NK-92 treated with Interleukin-12 subunit alpha and Interleukin-12 subunit beta, amount 100 ng/mL, for 24 hours (cell line): ENCODE results near the gene NFIB.

ENCODE experiments used
- DNase-seq: peaks from one replicate; lab custom pipeline; 2025; lab: John Stamatoyannopoulos, UW

Gene NFIB

DNA sequence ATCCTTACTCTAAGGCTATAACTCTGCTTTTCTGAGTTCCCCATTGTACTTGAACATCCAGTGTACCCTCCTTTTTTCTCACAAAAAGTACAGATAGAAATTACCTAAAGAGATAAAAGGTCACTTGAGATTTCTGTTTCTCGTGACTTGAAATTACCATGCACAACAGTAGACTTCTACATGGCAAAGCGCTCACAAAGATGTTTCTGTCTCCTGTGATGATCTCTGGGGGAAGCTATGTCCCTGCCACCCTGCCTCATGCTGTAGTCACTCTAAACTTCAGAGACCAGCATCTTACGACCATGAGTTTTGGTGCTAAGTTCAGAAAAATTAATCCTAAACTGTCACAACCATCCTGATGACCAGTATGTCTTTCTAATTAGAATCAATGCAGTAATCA is 36.2 kb downstream of the NFIB start:
- no peak for DNase-seq

DNA sequence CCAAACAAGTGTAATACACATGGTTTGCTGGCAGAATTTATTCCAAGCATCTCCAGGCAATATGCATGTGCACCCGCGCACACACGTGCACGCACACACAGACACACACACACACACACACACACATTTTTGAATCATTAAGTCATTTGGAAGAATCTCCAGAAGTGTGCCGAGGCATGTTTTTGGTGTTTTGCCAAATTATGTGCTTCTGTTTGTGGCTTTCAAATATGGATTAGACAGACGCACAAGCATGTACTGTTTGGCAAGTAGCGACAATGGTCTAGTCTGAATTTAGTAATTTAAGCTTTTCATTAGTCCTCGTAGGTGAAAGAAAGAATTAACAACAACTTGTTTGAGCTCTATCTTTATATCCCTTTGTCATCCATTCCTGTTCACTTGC is 36.7 kb downstream of the NFIB start:
- no peak for DNase-seq

DNA sequence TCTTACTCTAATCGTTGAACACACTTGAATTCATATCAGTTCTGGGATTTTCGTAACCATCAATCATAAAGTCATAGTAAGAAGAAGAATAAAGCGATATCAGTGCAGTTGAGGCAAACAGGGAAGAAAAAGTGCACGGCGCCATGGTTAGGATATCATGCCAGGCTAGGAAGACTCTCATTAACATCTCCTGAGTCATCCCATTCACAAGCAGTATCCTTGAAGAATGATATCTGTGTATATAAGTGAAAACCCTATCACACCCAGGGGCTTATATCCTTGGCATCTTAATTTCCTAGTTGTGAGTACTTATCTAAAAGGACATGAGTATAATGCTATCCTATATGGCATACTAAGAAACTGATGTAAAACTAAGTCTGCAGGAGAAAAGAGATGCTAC is 38.6 kb downstream of the NFIB start:
- DNase-seq: no peak

DNA sequence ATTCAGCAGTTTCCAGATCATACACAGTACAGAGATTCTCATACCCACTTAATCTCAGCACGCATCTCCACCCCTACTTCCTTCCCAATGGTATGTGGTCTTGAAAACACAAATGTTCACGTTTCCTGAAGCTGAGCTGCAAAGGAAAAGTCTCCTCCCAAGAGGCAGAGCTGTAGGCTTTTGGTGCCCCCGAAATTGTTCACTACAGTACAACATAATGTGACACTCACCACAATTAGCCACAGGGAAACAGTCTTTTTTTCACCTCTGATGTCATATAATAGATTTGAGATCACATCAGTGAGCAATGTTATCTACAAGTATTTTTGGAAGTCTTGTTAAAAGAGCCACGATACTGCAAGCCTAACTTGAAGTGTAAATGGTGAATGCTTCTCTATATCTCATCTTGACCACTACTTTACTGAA is 40.2 kb downstream of the NFIB start:
- no peak for DNase-seq

DNA sequence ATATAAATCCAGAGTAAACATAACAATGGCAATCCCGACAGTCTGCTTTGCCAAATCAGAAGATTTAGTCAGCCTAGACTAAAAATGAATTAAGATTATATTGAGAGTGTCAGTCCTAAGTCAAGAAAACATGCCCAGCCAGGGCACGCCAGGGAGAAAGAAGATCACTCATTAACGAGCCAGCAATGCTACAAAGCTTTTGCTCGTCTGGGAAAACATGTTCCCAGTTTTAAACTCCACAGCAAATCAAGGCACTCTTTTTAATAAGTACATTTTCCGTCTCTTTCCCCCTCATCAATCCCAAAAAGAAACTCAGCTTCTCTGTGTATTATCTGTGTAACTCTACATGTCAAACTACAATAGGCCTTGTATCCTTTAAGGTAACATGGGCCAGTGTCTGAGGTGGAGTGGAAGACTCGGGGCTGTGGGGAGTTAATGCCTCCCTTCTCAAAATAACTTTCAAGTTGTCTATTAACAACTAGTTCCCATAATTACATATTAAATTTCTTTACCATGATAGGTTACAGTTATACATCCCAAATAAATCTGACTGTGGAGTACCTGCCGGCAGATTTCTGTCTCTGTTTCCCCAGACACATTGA is 40.9 kb downstream of the NFIB start:
- no peak for DNase-seq

DNA sequence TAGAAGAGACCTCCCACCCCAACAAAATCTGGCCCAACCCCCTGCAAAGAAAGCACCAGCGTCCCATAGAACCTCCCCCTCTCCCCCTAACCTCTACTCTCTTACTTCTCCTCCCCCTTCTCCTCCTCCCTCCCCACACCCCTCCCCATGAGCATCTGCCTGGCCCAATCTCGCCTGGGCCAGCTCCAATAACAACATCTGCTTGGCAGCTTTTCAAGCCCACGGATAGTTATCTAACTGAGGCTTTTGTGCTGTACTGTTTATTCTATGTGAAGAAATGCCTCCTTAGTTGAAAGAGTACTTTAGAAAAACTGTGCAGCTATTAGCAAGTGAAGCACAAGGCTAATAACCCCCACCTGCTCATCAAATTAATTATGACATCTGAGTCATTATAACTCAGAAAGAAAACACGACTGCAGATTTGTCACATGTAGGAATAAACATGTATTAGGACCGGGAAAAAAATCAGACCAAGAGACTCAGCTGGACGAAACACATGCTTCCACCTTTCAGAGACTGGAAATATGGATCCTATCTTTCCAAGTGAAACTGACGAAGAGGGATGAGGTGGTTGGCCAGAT is 42.8 kb downstream of the NFIB start:
- no peak for DNase-seq

DNA sequence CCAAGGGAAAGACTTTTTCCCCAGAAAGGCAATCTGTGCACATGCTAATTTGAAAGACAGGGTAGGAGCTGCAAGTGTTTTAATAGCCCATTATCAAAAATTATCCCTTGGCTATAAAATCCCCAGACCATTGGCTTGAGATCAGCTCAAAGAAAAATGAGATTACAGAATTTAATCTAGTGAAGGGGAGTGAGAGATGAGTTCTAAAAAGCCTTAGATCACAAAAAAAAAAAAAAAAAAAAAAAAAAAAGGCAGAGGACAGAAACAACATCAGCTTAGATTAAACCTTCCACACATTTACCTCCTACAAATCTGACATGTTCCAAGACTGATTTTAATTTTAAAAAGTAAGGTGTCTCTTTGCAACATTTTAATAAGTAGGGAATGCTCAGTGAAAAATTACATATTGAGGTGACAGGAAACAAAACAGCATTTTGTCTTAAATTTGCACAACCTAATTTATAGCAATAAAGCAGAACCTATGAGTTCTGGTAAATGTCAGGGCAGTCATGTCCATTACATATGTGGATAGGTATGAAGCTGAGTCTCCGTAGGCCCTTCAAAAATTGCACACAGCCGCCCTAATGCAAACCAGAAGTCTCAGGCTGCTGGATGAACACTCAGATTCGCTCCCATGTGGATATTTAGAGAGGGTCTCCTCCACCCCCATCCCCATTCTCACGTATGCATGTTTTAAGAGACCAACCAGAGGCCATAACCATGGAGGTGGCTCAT is 43.4 kb downstream of the NFIB start:
- DNase-seq: no peak

DNA sequence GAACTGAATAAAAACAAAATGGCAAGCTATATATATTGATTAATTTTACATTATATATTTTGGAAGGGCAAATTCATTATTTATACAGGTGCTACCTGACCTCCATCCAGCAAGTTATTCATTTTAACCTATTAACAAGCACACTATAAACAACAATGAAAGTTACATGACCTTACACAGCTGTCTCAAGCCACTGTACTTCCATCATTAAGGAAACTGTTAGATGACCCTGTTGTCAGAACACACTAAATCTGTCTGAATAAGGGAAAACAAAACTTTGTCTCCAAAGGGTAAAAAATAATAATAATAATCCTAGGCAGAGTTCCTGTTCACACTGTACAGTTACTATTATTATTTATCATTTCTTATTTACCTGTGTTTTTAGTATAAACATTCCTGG is 44.0 kb downstream of the NFIB start:
- DNase-seq: no peak

DNA sequence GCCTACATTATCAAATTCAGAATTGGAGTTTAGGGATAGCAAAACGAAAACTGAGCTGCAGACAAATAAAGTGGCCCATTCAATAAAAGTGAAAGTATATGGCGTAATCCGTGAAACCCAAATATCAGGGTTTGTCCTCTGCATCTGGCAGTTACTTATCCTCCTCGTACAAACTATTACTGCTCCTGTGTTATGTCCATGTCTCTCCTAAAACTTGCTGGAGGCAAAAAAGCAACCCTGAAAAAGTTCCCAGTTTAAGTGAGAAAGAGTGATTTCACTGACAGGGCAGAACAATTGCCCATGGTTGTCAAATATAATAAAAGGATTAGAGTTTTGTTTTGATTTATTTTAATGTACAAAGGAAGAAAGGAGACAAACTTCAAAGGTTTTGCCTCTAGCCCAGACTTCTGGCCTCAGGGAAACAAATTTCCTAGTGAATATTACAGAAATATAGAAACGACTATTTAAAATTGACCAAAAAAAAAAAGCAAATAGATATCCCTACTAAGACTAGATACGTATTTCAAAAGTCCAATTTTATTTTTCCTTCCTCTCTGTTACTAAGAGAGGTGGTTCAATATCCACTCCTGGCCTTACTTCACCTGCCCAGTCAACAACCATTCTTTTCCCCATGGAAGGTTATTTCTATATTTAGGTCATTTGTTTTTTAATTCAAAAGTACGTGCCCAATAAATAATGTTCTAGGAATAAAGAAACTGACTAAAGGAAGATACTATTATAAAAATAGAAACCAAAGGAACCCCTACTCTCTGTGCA is 50.0 kb downstream of the NFIB start:
- DNase-seq: no peak

DNA sequence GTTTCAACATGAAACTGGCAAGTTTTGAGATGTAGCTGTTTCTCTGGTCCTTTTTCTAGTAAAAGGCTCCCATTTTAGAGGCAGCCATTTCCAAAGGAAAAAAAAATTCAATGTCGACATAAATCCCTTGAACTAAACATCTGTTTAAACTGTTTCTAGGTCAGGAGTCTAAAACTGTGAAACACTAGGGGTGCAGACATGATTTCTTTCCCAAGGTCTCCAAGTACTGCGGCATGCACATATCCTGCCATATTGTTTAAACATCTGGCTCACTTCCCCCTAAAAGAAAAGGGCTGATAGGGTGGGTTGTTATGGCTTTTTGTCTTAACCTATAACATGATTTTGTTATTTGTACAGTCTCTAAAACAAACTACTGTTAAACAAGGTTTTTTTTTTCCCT is 51.1 kb downstream of the NFIB start:
- no peak for DNase-seq

DNA sequence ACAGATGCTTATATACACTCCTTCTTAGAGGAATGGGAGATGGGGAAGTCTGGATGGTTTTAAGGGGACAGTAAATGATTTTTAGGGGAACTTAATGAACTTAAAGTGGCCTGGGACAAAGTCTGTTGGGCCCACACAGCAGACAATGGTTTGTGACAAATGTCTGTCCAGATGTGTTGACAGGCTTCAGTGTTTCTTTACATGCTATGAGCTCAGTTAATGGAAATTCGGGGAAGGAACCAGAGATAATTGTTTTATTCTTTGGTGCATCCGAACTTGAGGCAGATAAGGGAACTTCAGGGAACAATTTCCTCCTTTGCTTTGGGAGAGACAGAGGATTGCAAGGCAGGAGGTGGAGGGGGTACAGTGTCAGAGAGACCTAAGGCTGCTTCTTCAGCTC is 52.3 kb downstream of the NFIB start:
- no peak for DNase-seq

DNA sequence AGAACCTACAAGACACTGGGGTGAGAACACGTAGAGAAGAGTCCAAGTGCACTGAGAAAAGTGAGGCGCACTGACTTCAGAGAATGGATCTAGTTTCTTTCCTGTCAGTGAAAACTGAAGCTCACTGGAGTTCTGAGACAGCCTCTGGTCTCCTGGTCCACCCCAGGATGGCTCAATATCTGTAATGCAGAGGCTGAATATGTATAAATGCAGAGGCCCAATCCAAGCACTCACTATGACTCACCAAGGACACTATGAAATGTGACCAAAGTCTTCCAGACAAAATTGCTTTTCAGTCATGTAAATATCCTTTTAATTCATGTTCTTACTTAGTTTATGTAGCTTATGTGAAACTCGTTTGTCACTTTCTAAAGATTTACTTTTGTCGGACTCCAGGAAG is 53.8 kb downstream of the NFIB start:
- no peak for DNase-seq

DNA sequence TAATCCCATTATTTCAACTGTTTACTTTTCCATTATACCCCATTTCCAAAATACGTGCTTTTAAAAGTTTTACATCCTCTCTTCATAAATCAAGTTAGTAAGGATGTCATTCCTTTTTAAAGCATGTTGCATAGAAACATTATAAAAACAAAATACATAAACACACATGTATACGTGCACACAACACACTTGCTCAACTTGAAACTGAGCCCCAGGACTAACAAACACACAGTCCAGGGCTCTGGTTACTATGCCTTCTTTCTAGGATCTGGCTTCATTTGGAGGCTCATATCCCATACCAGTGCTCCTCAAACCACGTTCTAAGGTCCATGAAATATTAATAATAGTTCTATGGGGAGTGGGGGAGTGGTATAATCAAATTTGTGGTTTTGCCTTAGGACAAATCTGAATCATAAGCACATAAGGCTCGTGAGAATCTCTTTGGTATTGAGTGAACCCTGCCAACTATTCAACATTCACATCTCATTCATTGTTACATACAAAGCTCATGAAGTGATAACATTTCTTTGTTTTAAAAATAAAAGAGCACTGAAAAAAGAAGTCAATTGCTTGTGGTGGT is 55.2 kb downstream of the NFIB start:
- DNase-seq: no peak

DNA sequence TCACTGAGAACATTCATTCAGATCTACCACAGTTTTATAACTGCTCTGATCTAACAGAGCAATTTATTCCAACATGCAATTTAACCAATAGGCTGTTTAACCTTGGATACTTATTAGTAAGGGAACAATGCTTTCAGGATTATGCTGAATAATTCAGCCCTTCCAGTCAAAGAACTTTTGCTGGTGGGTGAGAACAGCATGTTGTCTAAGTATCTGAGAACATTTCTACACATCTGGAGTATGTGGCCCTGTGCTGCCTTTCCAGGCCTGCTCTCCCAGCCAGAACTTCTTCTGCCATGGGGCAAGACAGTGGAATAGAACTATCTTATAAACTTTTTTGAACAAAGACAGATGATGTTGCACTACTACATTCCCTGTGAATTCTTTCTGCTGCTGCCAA is 55.8 kb downstream of the NFIB start:
- DNase-seq: no peak

DNA sequence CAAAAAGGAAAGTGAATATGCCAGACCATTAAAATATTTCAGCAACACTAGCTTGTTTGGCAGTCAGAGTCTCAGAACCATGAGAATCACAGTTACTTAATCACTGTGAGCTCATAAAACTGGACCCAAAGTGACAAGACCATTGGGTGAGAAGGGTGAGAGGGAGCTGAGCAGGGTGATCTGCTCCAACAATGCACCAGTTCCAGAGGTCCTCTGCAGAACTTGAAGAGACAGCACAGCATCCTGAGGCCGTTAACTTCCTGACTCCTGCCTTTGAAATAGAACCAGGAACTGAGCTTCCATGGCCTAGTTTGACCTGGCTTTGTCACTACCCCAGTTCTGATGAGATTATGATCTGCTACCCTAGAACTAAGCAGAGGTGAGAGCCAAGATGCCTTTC is 57.4 kb downstream of the NFIB start:
- DNase-seq: no peak

DNA sequence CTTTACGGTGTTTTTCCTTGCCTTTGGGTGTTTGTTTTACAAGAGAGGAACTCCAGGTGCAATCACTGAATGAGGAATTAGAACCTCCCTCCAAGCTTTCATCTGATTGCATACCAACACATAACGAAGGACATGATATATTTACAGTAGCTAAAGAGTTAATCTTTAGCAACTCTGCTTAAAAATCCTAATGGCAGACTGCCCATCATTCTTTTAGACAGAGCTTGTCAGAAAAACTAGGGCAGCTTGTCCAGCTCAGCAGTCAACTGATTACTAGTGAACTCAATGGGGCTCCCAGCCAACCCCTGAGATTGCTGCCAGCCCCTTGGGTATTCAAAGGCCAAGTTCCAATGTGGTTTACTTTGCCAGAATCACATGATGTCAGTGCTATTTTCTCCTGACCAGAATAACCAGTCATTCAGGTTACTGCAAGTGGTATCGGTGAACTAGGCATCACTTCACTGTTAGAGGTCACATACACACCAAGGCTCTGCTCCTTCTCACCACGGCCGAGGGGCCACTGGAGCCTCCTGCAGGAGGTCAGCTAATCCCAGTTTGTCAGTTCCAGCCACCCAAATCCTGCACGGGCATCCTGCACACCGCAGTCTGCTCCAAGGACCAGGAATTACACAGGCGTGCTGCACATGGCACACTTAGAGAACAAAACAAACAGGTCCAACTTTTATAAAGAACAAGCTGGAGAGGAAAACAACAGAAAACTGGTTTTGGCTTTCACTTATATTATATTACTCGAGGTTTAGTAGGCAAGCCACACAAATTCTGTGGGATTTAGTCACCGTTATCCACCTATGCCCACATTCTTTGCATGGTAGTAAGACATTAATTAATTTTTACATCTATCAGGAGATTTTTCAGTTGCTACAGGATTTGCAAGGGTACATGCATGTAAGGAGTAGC is 62.5 kb downstream of the NFIB start:
- no peak for DNase-seq

DNA sequence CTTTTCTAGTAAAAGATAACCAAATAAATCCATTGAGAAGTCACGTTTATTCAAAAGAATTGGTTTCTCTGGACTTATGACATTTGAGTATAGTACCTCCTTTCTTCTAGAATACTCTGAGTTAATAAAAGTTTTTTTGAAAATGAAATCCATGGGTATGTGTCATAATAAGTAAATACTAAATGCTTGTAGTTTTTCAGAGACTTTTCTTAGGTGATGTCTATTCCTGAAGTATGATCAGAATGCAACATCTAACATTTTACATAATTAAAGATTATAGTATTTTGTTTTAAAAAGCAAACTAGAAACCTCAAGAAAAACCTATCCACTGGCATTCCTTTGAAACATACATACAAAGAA is 63.2 kb downstream of the NFIB start:
- DNase-seq: no peak

DNA sequence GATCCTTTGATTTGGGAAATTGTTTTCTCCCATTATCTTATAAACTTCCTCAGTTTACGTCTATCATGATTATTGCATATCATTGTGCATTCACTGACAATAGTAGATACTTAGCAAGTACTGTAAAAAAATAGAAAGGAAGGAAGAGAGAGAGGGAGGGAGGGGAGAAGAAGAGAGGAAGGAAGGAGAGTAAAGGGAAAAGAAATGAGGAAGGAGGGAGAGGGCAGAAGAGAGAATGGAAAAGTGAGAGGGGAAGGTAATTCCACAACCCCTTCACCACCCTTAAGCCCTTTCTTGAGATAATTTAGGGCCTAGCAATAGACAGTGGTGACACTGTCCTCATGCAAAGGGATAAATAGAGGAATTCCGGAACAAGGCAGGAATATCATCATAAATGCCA is 64.4 kb downstream of the NFIB start:
- DNase-seq: no peak

DNA sequence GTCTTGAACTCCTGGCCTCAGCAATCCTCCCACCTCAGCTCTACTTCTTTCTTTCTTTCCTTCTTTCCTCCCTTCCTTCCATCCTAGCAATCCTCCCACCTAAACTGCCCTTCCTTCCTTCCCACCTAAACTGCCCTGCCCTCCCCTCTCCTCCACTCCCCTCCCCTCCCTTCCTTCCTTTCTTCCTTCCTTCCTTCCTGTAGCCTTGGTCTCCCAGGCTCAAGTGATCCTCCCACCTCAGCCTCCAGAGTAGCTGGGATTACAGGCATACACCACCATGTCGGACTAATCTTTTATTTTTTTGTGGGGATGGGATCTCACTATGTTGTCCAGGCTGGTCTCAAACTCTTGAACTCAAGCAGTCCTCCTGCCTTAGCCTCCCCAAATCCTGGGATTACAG is 65.8 kb downstream of the NFIB start:
- no peak for DNase-seq

DNA sequence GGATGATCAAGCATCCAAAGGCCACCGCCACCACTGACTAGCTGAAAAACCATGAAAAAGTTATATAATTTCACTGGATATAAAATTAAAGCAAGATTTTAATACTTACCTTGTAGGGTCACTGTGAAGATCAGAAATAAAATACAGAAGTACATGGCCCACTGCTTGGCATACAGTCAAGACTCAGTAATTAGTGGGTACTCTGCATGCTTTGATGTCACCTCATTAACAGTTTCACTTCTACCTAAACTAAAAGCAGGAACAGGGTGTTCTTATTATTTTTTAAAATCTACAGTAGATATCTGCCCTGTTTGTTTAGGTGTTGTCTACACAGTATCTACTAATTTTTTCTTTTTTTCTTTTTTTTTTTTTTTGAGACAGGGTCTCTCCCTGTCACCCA is 66.4 kb downstream of the NFIB start:
- no peak for DNase-seq

DNA sequence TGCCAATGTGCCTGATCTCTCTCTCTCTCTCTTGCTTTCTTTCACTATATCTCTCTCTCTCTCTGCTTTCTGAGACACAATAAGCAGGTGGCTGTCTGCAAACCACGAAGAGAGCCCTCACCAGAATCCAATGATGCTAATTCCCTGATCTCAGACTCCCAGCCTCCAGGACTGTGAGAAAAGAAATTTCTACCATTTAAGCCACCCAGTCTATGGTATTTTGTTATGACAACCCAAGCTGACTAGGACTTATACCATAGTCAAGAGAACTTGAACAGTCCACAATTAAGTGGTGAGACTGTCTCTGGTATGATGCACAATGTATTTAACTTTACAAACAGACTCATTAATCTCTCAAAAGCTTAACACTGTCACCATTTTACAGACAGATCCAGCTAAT is 67.0 kb downstream of the NFIB start:
- DNase-seq: no peak
